G401 (cell line): Measurements from ENCODE around the gene DENND5B. TPM values are rescaled to one million over a fixed set of nuclear protein-coding genes. Genes with fewer than 3 reads are reported as not detected.
"Not testable (repeated sequence)": the region's sequence is repeated elsewhere in the genome, so short reads cannot be mapped to it uniquely, and the experiment has no call there.

Experiments used
- DNase-seq: peaks from one replicate; pipeline ENCODE4 v3.0.0-alpha.2; 2015; ENCODE audit warnings: low spot score
- in situ Hi-C: cut with HindIII; loops from 2 replicates; pipeline ENCODE4 v1.10.0; 2016; ENCODE audit warnings: low sequenced_read_pairs, mixed read lengths
- total RNA-seq: library from RNA; depleted of rRNA; stranded (reverse); fragments of >200 nt; shearing (Covaris generic); gene quantifications from 2 replicates; pipeline ENCODE4 v1.2.3, GENCODE V29; 2014

Gene DENND5B
- total RNA-seq, 1 experiment from 2014 or later: 6.1 TPM

DNA sequence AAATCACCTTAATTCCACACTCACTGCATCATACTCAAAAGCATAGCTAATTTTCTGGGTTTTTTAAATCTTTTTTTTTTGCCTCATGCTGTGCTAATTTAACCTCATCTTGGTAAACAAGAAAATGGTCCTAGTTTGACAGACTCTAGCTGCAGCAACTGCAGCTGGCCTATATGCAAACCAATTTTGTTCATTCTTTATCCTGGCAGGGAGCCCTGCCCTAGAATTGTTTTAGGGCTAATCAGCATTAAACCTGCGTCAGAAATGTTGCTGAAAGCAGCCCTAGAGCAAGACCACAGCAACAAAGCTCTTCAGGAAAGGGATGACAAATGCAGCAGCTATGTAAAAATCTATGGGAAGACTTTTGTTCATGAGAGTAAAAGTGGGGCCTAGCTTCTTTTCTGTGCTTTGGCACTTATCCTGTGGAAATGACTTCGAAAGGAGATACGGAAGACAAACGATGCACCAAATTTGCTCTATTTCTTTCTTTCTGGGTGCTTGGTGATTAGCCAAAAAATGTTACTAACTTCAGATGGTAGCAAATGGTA lies 72.2 kb downstream of the DENND5B start:
- in situ Hi-C loops: no loop called here
- DNase-seq: peak; percentile 73

DNA sequence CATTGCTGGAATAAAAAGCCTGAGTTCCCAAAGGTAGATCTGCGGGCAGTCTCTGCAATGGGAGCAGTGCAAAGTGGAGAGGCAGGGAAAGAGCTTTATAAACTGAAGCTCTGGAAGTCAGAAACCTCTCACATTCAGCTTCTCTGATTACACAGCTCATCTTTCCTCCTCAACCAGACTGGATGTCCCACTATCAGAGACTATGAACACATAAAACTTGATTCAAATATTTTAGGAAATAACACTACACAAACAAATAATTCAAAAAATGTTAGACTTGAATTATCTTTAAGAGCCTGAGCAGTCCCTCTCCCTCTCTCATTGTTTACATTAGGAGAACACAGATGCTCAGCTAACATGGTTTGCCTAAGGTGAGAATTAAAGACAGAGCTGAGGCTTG lies 72.9 kb downstream of the DENND5B start:
- DNase-seq: peak; percentile 47
- in situ Hi-C loops: no loop called here

GRCh38 chr12:31516702-31517101 lies 74.2 kb downstream of the DENND5B start:
- in situ Hi-C loops: no loop called here
- DNase-seq: no peak

DNA sequence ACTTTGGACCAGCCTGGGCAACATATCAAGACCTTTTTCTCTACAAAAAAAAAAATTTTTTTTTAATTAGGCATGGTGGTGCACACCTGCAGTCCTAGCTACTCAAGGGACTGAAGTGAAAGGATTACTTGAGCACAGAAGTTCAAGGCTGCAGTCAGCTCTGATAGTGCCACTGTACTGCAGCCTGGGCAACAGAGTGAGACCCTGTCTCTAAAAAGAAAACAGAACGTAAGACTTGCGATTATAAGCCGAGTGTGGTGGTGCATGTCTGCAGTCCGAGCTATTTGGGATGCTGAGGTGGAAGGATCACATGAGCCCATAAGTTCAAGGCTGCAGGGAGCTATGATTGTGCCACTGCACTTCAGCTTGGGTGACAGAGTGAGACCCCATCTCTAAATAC lies 76.0 kb downstream of the DENND5B start:
- in situ Hi-C loops: no loop called here
- DNase-seq: no peak

- in situ Hi-C loops: no loop called here
- no peak for DNase-seq
Observed at GRCh38 chr12:31510034-31510433, 80.9 kb downstream of the DENND5B start.

- no peak for DNase-seq
- in situ Hi-C loops: no loop called here
Observed at GRCh38 chr12:31508436-31509150, 82.3 kb downstream of the DENND5B start.

GRCh38 chr12:31507966-31508365 lies 83.0 kb downstream of the DENND5B start:
- in situ Hi-C loops: no loop called here

GRCh38 chr12:31506515-31507306 lies 84.2 kb downstream of the DENND5B start:
- in situ Hi-C loops: no loop called here

More at GRCh38 chr12:31507966-31508365, 83.0 kb downstream of the DENND5B start:
- no peak for DNase-seq

GRCh38 chr12:31504625-31505222 lies 86.2 kb downstream of the DENND5B start:
- in situ Hi-C loops: no loop called here
- DNase-seq: no peak

More at GRCh38 chr12:31506515-31507306, 84.2 kb downstream of the DENND5B start:
- DNase-seq: no peak

DNA sequence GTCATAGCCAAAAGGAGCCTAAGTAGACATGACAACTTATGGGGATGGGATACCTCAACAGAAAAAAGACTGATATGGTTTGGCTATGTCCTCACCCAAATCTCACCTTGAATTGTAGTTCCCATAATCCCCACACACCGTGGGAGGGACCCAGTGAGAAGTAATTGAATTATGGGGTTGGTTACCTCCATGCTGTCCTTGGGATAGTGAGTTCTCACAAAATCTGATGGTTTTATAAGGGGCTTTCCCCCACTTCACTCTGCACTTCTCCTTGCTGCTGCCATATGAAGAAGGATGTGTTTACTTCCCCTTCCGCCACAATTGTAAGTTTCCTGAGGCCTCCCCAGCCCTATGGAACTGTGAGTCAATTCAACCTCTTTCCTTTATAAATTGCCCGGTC lies 89.9 kb downstream of the DENND5B start:
- in situ Hi-C loops, DNase-seq: not testable (repeated sequence)

DNA sequence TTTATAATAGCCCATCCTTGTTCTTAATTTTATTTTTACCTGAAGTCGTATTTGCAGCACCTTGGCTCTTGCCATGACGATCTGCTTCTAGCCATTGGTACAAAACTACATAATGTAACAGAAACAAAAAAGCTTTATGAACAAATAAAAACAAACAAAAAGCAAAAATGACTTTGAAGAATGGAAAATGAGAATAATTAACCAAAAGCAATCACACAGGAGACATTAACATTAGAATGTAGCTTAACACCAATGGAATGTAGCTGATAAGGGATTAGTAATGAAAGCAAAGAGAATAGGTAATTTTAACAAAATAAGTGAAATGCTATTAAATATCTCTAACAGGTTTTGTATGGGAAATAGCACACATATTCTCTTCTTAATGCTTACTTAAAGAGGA lies 91.4 kb downstream of the DENND5B start:
- DNase-seq: no peak
- in situ Hi-C loops: no loop called here

DNA sequence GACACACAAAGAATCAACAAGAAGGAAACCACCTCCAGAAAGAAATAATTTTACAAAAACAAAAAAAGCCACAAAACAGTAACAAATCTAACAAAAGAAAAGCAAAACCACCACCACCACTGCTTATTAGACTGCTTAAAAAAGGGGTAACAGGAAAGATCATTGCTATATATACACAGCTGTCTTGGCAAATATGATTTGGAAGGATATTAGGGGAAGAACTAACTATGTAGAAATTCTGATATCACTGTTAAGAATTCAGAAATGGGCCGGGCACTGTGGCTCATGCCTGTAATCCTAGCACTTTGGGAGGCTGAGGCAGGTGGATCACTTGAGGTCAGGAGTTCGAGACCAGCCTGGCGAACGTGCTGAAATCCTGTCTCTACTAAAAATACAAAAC lies 92.5 kb downstream of the DENND5B start:
- in situ Hi-C loops: no loop called here
- DNase-seq: no peak

- no peak for DNase-seq
- in situ Hi-C loops: no loop called here
Observed at GRCh38 chr12:31496257-31496656, 94.7 kb downstream of the DENND5B start.

DNA sequence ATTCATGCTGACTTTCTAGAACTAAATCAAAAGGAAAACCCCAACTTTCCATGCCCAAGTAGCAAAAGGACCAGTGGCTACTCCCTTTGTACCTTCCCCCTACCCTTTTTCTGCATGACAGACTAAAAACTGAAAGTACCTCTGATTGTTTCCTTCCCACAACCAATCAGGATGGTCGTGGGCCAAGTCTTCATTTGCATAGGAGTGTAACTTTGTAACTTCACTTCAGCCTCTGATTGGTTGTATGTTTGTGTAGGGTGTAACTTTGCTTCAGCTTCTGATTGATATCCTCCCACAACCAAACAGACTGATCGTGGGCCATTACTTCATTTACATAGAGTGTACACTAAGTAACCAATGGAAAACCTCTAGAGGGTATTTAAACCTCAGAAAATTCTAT lies 96.5 kb downstream of the DENND5B start:
- in situ Hi-C loops: no loop called here
- no peak for DNase-seq

- no peak for DNase-seq
- in situ Hi-C loops: no loop called here
Observed at GRCh38 chr12:31492599-31493196, 98.2 kb downstream of the DENND5B start.

DNA sequence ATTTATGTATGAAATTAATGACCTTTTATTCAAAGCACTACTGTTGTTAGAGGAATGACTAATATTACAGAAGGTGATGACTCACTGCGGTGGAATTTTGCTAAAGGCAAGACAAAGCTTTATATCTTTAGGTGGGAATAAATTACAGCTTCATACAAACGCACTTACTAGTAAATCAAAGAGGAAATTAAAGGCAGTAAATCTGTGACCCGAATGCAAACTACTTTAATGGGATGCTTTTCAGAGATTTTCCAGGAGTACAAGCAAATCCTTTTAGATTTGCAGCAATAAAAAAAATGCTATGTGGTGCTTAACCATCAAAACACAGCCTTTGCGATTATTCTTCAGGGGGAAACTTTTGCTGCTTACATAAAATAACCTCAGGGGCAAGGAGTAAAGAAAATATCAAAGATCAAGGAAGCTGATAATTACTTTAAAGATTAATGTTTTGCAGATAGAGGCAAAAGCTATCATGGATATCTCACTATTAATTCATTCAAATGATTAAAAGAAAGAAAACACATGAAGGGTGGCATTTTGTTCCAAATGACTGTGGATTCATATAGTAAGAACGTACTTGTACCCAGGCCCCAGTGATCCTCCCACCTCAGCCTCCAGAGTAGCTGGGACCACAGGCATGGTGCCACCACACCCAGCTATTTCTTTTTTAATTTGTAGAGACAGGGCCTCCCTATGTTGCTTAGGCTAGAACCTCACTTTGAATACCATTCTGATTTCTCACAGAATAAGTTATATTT lies 98.9 kb downstream of the DENND5B start:
- in situ Hi-C loops: no loop called here
- DNase-seq: no peak

GRCh38 chr12:31491241-31491794 lies 99.6 kb downstream of the DENND5B start:
- in situ Hi-C loops: no loop called here
- no peak for DNase-seq

DNA sequence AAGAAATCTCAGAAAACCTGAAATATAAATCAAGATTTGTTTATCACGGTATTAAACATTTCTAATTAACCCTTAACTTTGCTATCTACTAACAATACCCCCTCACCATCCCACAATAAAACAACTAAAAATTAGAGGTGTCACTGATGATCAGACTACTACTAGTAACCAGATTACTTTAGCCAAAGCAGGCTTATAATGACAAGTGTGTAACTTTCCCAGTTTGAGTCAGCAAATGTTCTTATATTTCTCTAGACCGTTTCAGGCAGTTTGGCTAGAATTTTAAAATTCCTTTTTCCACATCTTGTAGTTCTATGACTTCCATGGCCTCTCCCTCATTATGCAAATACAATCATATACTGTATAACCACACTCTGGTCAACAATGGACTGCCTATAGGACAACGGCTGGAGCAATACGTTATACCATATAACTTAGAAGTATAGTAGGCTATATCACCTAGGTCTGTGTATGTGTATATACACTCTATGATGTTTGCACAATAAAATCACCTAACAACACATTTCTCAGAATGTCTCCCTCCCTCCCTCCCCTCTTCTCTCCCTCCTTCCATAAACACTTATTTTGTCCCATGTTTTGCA lies 102.1 kb downstream of the DENND5B start:
- DNase-seq: no peak
- in situ Hi-C loops: no loop called here
